GM12878 (cell line): ENCODE results near the gene CD164L2. TPM values are rescaled to one million over a fixed set of nuclear protein-coding genes. Genes with fewer than 3 reads are reported as not detected.
A peak's percentile ranks its signal among the peaks of the same experiment; 100 is the strongest.

Experiments used
- ASH2L ChIP-seq: fragments of 300-600, 200-600 bp; sonication (generic); IDR thresholded peaks from 2 replicates; pipeline ENCODE4 v1.6.1; 2017; ENCODE audit warnings: low read depth, mild to moderate bottlenecking, borderline replicate concordance
- CBX3 ChIP-seq: fragments of 200-600 bp; sonication (generic); IDR thresholded peaks from 2 replicates; pipeline ENCODE4 v1.6.1; 2016; ENCODE audit warnings: low read depth, borderline replicate concordance
- CHD2 ChIP-seq: IDR thresholded peaks from 2 replicates; pipeline ENCODE4 v1.6.1; 2011; ENCODE audit warnings: low read depth, low read length, improper control_type of control experiment, borderline replicate concordance
- DPF2 ChIP-seq: fragments of 450-650 bp; IDR thresholded peaks from 2 replicates; pipeline ENCODE4 v1.6.1; 2017; ENCODE audit warnings: mild to moderate bottlenecking
- EED ChIP-seq: sonication (generic); IDR thresholded peaks from 2 replicates; pipeline ENCODE4 v1.6.1; 2016; ENCODE audit warnings: antibody characterized with exemption, low read depth
- ELK1 ChIP-seq: IDR thresholded peaks from 2 replicates; pipeline ENCODE4 v1.6.1; 2012; ENCODE audit warnings: low read depth, low read length, improper control_type of control experiment
- MEF2A ChIP-seq: IDR thresholded peaks from 2 replicates; pipeline ENCODE4 v1.6.1; 2011; ENCODE audit warnings: low read depth, mild to moderate bottlenecking, low read length, moderate library complexity; ENCODE audit not compliant: insufficient read depth
- MEF2B ChIP-seq: fragments of 450-650 bp; IDR thresholded peaks from 2 replicates; pipeline ENCODE4 v1.6.1; 2018; ENCODE audit warnings: mild to moderate bottlenecking, moderate library complexity; ENCODE audit not compliant: partially characterized antibody, poor library complexity, severe bottlenecking
- POU2F2 ChIP-seq: IDR thresholded peaks from 3 replicates; pipeline ENCODE4 v1.6.1; 2011; ENCODE audit warnings: low read depth, mild to moderate bottlenecking, low read length, borderline replicate concordance
- PRDM15 ChIP-seq: fragments of 450-650 bp; formaldehyde crosslinking; IDR thresholded peaks from 2 replicates; pipeline ENCODE4 v1.4.0; 2020; ENCODE audit warnings: mild to moderate bottlenecking, moderate library complexity
- RAD51 ChIP-seq: fragments of 450-650 bp; IDR thresholded peaks from 2 replicates; pipeline ENCODE4 v1.6.1; 2016; ENCODE audit warnings: moderate library complexity, mild to moderate bottlenecking, inconsistent platforms
- SMAD1 ChIP-seq: fragments of 450-650 bp; IDR thresholded peaks from 2 replicates; pipeline ENCODE4 v1.6.1; 2018; ENCODE audit warnings: mild to moderate bottlenecking, low read depth; ENCODE audit not compliant: partially characterized antibody
- SUPT20H ChIP-seq: IDR thresholded peaks from 2 replicates; pipeline ENCODE4 v1.6.1; 2011; ENCODE audit warnings: low read depth, mild to moderate bottlenecking, low read length, moderate library complexity, borderline replicate concordance; ENCODE audit not compliant: control insufficient read depth
- TAF1 ChIP-seq: IDR thresholded peaks from 2 replicates; pipeline ENCODE4 v1.6.1; 2011; ENCODE audit warnings: mild to moderate bottlenecking, low read depth, low read length, borderline replicate concordance
- TARDBP ChIP-seq: IDR thresholded peaks from 2 replicates; pipeline ENCODE4 v1.6.1; 2016; ENCODE audit warnings: borderline replicate concordance
- YBX1 ChIP-seq: fragments of 450-650 bp; IDR thresholded peaks from 2 replicates; pipeline ENCODE4 v1.6.1; 2016; ENCODE audit warnings: antibody characterized with exemption
- ZBTB4 ChIP-seq: fragments of 450-650 bp; formaldehyde crosslinking; IDR thresholded peaks from 2 replicates; pipeline ENCODE4 v1.4.0; 2022; ENCODE audit warnings: mild to moderate bottlenecking, moderate library complexity
- ZNF384 ChIP-seq: IDR thresholded peaks from 2 replicates; pipeline ENCODE4 v1.6.1; 2012; ENCODE audit warnings: low read depth, mild to moderate bottlenecking, low read length, improper control_type of control experiment, borderline replicate concordance
- polyA plus RNA-seq, 11 experiments: library from polyadenylated mRNA; depleted of rRNA in 4 of 11; unstranded in 6 of 11; stranded (reverse) in 5 of 11; fragments of >200 nt; fragmentation: Nextera tagmentation in 4 of 11; fragmentation: Illumina TruSeq in 1 of 11; extraction: Ambion mirVana in 4 of 11; extraction: Trizol in 1 of 11; gene quantifications; 1 replicate in 1 of 11; 2 replicates in 10 of 11; pipeline versions ENCODE4 v1.2.1 to v1.2.3, GENCODE V29; 2011 to 2016; ENCODE audit warnings: inconsistent platforms in 2 of 11, missing spikeins in 2 of 11, low read depth in 1 of 11
- total RNA-seq, 4 experiments: library from RNA; depleted of rRNA in 3 of 4; stranded (reverse); fragments of >200 nt in 3 of 4; fragmentation: Illumina TruSeq in 1 of 4; extraction: Trizol in 1 of 4; gene quantifications; 2 replicates each; pipeline versions ENCODE4 v1.2.1 to v1.2.3, GENCODE V29; 2013 to 2021

Gene CD164L2
- total and polyA plus RNA-seq, 10 of the 15 experiments (the other 5 are each of a cell fraction or from before 2014, with no cell fraction given): not detected

- TF ChIP-seq POU2F2: peak; percentile 53; the same call in 1 of the 3 replicates
- TF ChIP-seq MEF2A: peak; percentile 61; the same call in 1 of the 2 replicates
- no peak for TF ChIP-seq PRDM15
- TF ChIP-seq EED: peak; percentile 75
- TF ChIP-seq ELK1: no peak
- peak; percentile 78 for TF ChIP-seq CHD2
- no peak for TF ChIP-seq SUPT20H
- no peak; the same call in 1 of the 2 replicates for TF ChIP-seq TAF1
- TF ChIP-seq MEF2B: peak; percentile 40
- no peak for TF ChIP-seq CBX3
- no peak for TF ChIP-seq YBX1
- peak; percentile 54; the same call in 1 of the 2 replicates for TF ChIP-seq DPF2
- no peak for TF ChIP-seq SMAD1
- TF ChIP-seq RAD51: 0 out of 2 replicates have a peak, but pooled peaks have one; percentile 6
- peak; percentile 81 for TF ChIP-seq ZNF384
- TF ChIP-seq TARDBP: 0 out of 2 replicates have a peak, but pooled peaks have one; percentile 65
- TF ChIP-seq ASH2L: no peak
- no peak for TF ChIP-seq ZBTB4 (CRISPR knock-in tag)
Measured at GRCh38 chr1:27418326-27419185, 35.4 kb upstream of the CD164L2 start (continued).
